Measurements from ENCODE around the gene FGF21. TPM values are rescaled to one million over a fixed set of nuclear protein-coding genes. Genes with fewer than 3 reads are reported as not detected.
"Not testable (repeated sequence)": the region's sequence is repeated elsewhere in the genome, so short reads cannot be mapped to it uniquely, and the experiment has no call there.

Gene FGF21
- total RNA-seq, 1 experiment from 2014 or later = not detected

GRCh38 chr19:48772503-48772953 is 17.2 kb downstream of the FGF21 start:
- Histone ChIP-seq H3K9me3 (replicated peaks) (no peaks in the 10 kb centered on the region), H3K4me1 (replicated peaks) (peaks cover 10% of the 10 kb centered on the region), H3K4me3 (no peak overlapping the region), H3K27ac (no peak overlapping the region), H3K36me3 (no peaks in the 10 kb centered on the region), H3K27me3 (replicated peaks) (peaks cover 6% of the 10 kb centered on the region)
- no peak for DNase-seq (ENCODE audit: low read depth in 1 of 2, low spot score in 2 of 2)

- Histone ChIP-seq H3K9me3 (replicated peaks) (no peaks in the 10 kb centered on the region), H3K4me1 (replicated peaks) (peaks cover 12% of the 10 kb centered on the region), H3K4me3 (no peak overlapping the region), H3K36me3 (no peaks in the 10 kb centered on the region), H3K27ac (no peak overlapping the region), H3K27me3 (replicated peaks) (no peaks in the 10 kb centered on the region)
- no peak for DNase-seq (ENCODE audit: low read depth in 1 of 2, low spot score in 2 of 2)
These were observed 21.8 kb downstream of the FGF21 start for GRCh38 chr19:48777139-48777538.

DNA sequence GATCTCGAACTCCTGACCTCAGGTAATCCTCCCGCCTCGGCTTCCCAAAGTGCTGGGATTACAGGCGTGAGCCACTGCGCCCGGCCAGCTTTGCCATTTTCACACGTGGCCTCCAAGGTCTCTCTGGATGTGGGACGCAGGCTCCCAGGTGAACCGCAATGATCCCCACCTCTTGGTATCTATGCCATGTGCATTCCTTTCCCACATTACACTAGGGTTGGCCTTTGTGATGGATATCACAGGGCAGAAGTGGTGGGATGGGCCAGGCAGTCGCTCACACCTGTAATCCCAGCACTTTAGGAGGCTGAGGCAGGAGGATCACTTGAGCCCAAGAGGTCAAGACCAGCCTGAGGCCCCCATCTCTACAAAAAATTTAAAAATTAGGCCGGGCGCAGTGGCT is 22.4 kb downstream of the FGF21 start:
- H3K4me3 ChIP-seq = no peak overlapping the region
- no peaks in the 10 kb centered on the region for H3K9me3 ChIP-seq (replicated peaks)
- no peak for DNase-seq (ENCODE audit: low read depth in 1 of 2, low spot score in 2 of 2)
- H3K36me3 ChIP-seq = no peaks in the 10 kb centered on the region
- H3K4me1 ChIP-seq (replicated peaks) = peaks cover 15% of the 10 kb centered on the region
- H3K27ac ChIP-seq = no peak overlapping the region
- H3K27me3 ChIP-seq (replicated peaks) = no peaks in the 10 kb centered on the region

- DNase-seq (ENCODE audit: low read depth in 1 of 2, low spot score in 2 of 2) = no peak
- H3K36me3 ChIP-seq = no peaks in the 10 kb centered on the region
- peaks cover 10% of the 10 kb centered on the region for H3K4me1 ChIP-seq (replicated peaks)
- no peaks in the 10 kb centered on the region for H3K9me3 ChIP-seq (replicated peaks)
- H3K4me3 ChIP-seq = no peak overlapping the region
- no peaks in the 10 kb centered on the region for H3K27me3 ChIP-seq (replicated peaks)
- H3K27ac ChIP-seq = no peak overlapping the region
These were observed 24.3 kb downstream of the FGF21 start for GRCh38 chr19:48779636-48780035.

DNA sequence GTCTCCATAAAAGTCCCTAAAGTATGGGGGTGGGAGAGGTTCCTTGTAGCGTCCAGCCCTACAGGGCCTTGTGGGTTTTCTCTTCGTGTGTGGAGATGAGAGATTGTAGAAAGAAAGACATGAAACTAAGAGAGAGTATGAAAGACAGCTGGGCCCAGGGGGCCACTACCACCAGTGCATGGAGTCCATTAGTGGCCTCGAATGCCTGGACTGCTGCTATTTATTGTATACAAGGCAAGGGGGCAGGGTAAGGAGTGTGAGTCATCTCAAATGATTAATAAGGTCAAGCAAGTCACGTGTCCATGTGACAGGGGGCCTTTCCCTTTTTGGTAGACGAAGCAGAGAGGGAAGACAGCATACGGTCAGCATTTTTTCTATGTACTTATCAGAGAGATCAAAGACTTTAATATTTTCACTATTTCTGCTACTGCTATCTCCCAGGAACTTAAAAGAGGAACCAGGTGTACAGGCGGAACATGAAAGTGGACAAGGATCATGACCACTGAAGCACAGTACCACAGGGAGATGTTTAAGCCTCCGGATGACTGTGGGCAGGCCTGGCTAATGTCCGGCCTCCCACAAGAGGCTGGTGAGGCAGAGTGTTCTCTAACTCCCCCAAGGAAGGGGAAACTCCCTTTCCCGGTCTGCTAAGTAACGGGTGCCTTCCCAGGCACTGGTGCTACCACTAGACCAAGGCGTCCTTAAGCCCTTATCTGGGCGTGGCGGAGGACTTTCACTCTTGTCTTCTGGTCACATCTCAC is 25.5 kb downstream of the FGF21 start:
- no peak overlapping the region for H3K4me3 ChIP-seq
- no peak for DNase-seq (ENCODE audit: low read depth in 1 of 2, low spot score in 2 of 2)
- H3K27ac ChIP-seq = no peak overlapping the region
- no peaks in the 10 kb centered on the region for H3K9me3 ChIP-seq (replicated peaks)
- no peaks in the 10 kb centered on the region for H3K27me3 ChIP-seq (replicated peaks)
- peaks cover 10% of the 10 kb centered on the region for H3K4me1 ChIP-seq (replicated peaks)
- H3K36me3 ChIP-seq = no peaks in the 10 kb centered on the region

GRCh38 chr19:48784527-48784926 is 29.2 kb downstream of the FGF21 start:
- DNase-seq (ENCODE audit: low read depth in 1 of 2, low spot score in 2 of 2) = no peak
- no peaks in the 10 kb centered on the region for H3K9me3 ChIP-seq (replicated peaks)
- H3K4me3 ChIP-seq = no peak overlapping the region
- peaks cover 10% of the 10 kb centered on the region for H3K4me1 ChIP-seq (replicated peaks)
- no peaks in the 10 kb centered on the region for H3K36me3 ChIP-seq
- H3K27ac ChIP-seq = no peak overlapping the region
- H3K27me3 ChIP-seq (replicated peaks) = no peaks in the 10 kb centered on the region

GRCh38 chr19:48786422-48786821 is 31.1 kb downstream of the FGF21 start:
- not testable (repeated sequence) for H3K36me3 ChIP-seq; H3K4me3 ChIP-seq; H3K4me1 ChIP-seq (replicated peaks); H3K27me3 ChIP-seq (replicated peaks); H3K9me3 ChIP-seq (replicated peaks); DNase-seq (ENCODE audit: low read depth in 1 of 2, low spot score in 2 of 2); H3K27ac ChIP-seq

DNA sequence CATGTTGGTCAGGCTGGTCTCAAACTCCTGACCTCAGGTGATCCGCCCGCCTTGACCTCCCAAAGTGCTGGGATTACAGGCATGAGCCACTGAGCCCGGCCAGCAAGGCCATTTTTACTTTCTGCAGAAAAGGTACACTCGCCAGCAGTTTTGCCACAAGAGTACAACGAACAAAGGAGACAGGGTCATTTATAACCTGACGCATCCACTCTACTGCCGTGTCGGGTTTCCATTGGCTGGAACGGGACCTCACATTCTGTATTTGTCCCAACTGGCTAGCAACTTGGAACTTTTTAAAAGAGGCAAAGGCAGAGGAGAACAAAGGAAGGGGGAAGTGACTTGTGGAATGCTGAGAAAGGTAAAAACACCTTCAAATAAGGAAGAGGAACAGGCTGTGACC is 32.0 kb downstream of the FGF21 start:
- H3K4me1 ChIP-seq (replicated peaks); H3K36me3 ChIP-seq; H3K4me3 ChIP-seq; H3K9me3 ChIP-seq (replicated peaks); H3K27ac ChIP-seq; DNase-seq (ENCODE audit: low read depth in 1 of 2, low spot score in 2 of 2); H3K27me3 ChIP-seq (replicated peaks): not testable (repeated sequence)

- H3K27ac ChIP-seq = no peak overlapping the region
- no peaks in the 10 kb centered on the region for H3K36me3 ChIP-seq
- H3K4me1 ChIP-seq (replicated peaks) = peaks cover 5% of the 10 kb centered on the region
- no peak for DNase-seq (ENCODE audit: low read depth in 1 of 2, low spot score in 2 of 2)
- no peaks in the 10 kb centered on the region for H3K27me3 ChIP-seq (replicated peaks)
- no peaks in the 10 kb centered on the region for H3K9me3 ChIP-seq (replicated peaks)
- no peak overlapping the region for H3K4me3 ChIP-seq
These were observed 37.9 kb downstream of the FGF21 start for GRCh38 chr19:48793271-48793670.

GRCh38 chr19:48794291-48794690 is 39.0 kb downstream of the FGF21 start:
- Histone ChIP-seq H3K9me3 (replicated peaks) (no peaks in the 10 kb centered on the region), H3K27ac (no peak overlapping the region), H3K36me3 (no peaks in the 10 kb centered on the region), H3K4me1 (replicated peaks) (peaks cover 11% of the 10 kb centered on the region), H3K4me3 (no peak overlapping the region), H3K27me3 (replicated peaks) (no peaks in the 10 kb centered on the region)
- DNase-seq (ENCODE audit: low read depth in 1 of 2, low spot score in 2 of 2) = no peak

GRCh38 chr19:48795055-48795684 is 39.8 kb downstream of the FGF21 start:
- H3K36me3 ChIP-seq = no peaks in the 10 kb centered on the region
- peak; percentile 93 to 94 for DNase-seq (ENCODE audit: low read depth in 1 of 2, low spot score in 2 of 2)
- peak overlapping the region; percentile 40 for H3K4me3 ChIP-seq
- peak overlapping the region; percentile 46 for H3K27ac ChIP-seq
- H3K27me3 ChIP-seq (replicated peaks) = no peaks in the 10 kb centered on the region
- H3K9me3 ChIP-seq (replicated peaks) = no peaks in the 10 kb centered on the region
- H3K4me1 ChIP-seq (replicated peaks) = peaks cover 14% of the 10 kb centered on the region

- H3K9me3 ChIP-seq (replicated peaks) = no peaks in the 10 kb centered on the region
- no peak for DNase-seq (ENCODE audit: low read depth in 1 of 2, low spot score in 2 of 2)
- peaks cover 14% of the 10 kb centered on the region for H3K4me1 ChIP-seq (replicated peaks)
- no peak overlapping the region; the same call in 1 of the 2 replicates for H3K4me3 ChIP-seq
- no peaks in the 10 kb centered on the region for H3K27me3 ChIP-seq (replicated peaks)
- H3K36me3 ChIP-seq = no peaks in the 10 kb centered on the region
- H3K27ac ChIP-seq = peak overlapping the region; percentile 46
These were observed 40.4 kb downstream of the FGF21 start for GRCh38 chr19:48795685-48796070.

GRCh38 chr19:48796298-48797083 is 41.2 kb downstream of the FGF21 start:
- no peaks in the 10 kb centered on the region for H3K9me3 ChIP-seq (replicated peaks)
- H3K4me1 ChIP-seq (replicated peaks) = peaks cover 14% of the 10 kb centered on the region
- H3K36me3 ChIP-seq = no peaks in the 10 kb centered on the region
- no peak for DNase-seq (ENCODE audit: low read depth in 1 of 2, low spot score in 2 of 2)
- no peak overlapping the region for H3K4me3 ChIP-seq
- no peaks in the 10 kb centered on the region for H3K27me3 ChIP-seq (replicated peaks)
- H3K27ac ChIP-seq = no peak overlapping the region

- no peaks in the 10 kb centered on the region for H3K9me3 ChIP-seq (replicated peaks)
- H3K4me3 ChIP-seq = no peak overlapping the region
- no peak for DNase-seq (ENCODE audit: low read depth in 1 of 2, low spot score in 2 of 2)
- H3K27ac ChIP-seq = no peak overlapping the region
- H3K27me3 ChIP-seq (replicated peaks) = no peaks in the 10 kb centered on the region
- H3K36me3 ChIP-seq = no peaks in the 10 kb centered on the region
- H3K4me1 ChIP-seq (replicated peaks) = peaks cover 14% of the 10 kb centered on the region
These were observed 41.8 kb downstream of the FGF21 start for GRCh38 chr19:48797103-48797502.
